Measurements from ENCODE around the gene RARB.
A peak's percentile ranks its signal among the peaks of the same experiment; 100 is the strongest.

Gene RARB

DNA sequence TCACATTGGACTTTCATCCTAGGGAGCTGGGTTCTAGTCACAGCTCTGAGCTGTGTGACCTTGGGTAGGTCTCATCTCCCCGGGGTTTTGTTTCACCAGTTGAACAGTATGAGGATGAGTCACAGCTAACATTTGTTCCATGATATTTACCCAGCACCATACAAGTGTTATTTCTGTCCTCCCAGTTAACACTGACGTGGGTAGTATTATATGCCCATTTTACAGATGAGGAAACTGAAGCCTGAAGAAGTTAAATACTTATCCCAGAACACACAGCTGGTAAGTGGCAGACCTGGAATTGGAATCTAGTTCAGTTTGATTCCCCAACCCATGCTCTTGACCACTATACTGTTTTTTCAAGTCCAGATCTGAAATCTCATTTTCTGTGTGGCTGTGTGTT lies 908 bp upstream of the RARB start (continued):
- TF ChIP-seq, protein P1, sequence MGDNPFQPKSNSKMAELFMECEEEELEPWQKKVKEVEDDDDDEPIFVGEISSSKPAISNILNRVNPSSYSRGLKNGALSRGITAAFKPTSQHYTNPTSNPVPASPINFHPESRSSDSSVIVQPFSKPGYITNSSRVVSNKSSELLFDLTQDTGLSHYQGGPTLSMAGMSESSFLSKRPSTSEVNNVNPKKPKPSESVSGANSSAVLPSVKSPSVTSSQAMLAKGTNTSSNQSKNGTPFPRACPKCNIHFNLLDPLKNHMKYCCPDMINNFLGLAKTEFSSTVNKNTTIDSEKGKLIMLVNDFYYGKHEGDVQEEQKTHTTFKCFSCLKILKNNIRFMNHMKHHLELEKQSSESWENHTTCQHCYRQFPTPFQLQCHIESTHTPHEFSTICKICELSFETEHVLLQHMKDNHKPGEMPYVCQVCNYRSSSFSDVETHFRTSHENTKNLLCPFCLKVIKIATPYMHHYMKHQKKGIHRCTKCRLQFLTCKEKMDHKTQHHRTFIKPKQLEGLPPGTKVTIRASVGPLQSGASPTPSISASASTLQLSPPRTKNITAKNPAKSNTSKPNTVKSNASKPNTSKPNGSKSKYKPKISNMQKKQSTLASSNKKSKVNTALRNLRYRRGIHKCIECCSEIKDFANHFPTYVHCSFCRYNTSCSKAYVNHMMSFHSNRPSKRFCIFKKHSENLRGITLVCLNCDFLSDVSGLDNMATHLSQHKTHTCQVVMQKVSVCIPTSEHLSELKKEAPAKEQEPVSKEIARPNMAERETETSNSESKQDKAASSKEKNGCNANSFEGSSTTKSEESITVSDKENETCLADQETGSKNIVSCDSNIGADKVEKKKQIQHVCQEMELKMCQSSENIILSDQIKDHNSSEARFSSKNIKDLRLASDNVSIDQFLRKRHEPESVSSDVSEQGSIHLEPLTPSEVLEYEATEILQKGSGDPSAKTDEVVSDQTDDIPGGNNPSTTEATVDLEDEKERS (tag by site-specific recombination; IDR thresholded peaks at IDR 0.05): no peak
- TF ChIP-seq ZNF521 (tag by site-specific recombination; IDR thresholded peaks at IDR 0.05): no peak

DNA sequence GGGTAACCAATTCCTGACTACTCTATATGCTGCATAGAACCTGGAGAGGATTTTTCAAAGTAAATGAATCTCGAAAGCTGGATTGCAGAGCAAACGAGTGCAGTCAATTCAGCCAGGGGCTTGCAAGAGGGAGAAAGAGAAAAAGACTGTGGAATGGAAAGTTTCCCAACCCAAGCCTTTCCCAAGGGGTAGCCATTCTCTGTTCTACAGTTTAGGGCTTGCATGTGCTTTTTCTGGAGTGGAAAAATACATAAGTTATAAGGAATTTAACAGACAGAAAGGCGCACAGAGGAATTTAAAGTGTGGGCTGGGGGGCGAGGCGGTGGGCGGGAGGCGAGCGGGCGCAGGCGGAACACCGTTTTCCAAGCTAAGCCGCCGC lies 511 bp upstream of the RARB start:
- peak; percentile 27; the same call in 1 of the 2 replicates for TF ChIP-seq KLF9 (tag by site-specific recombination; IDR thresholded peaks at IDR 0.05; ENCODE audit: low read depth)
- TF ChIP-seq ZNF223 (tag by site-specific recombination; IDR thresholded peaks at IDR 0.05): no peak
- peak; percentile 53; the same call in 1 of the 2 replicates for TF ChIP-seq EGR2 (tag by site-specific recombination; IDR thresholded peaks at IDR 0.05; ENCODE audit: low read depth)
- no peak for TF ChIP-seq ZNF37A (tag by site-specific recombination; IDR thresholded peaks at IDR 0.05)
- no peak for TF ChIP-seq ZNF341 (tag by site-specific recombination; IDR thresholded peaks at IDR 0.05; ENCODE audit: low read depth)
- TF ChIP-seq ZFHX2 (tag by site-specific recombination; conservative IDR thresholded peaks at IDR 0.05): peak; percentile 77
- TF ChIP-seq MYNN (tag by site-specific recombination; IDR thresholded peaks at IDR 0.05; ENCODE audit: borderline replicate concordance): no peak
- TF ChIP-seq PATZ1 (tag by site-specific recombination; IDR thresholded peaks at IDR 0.05): peak; percentile 40; the same call in 1 of the 2 replicates
- no peaks in the 10 kb centered on the region for H3K36me3 ChIP-seq (ENCODE audit: control insufficient read depth in 2 of 2, insufficient read depth in 1 of 2, low read length in 2 of 2)
- H3K9me3 ChIP-seq (ENCODE audit: control insufficient read depth, insufficient read depth, low read depth, low read length): no peaks in the 10 kb centered on the region
- H3K4me3 ChIP-seq (ENCODE audit: low read depth, low read length): peak overlapping the region; percentile 56
- ChIA-PET POLR2A (interaction anchor here (0.7 to 1.1 kb wide), 4 partner anchors 21 to 394 kb away, joined by 4 to 6 read pairs (median 4); no protein-coding TSS in a partner anchor), CTCF (interaction anchor here (0.7 to 1.5 kb wide), 2 partner anchors 14 to 165 kb away, joined by 3 to 12 read pairs; no protein-coding TSS in a partner anchor)
- H3K4me1 ChIP-seq (ENCODE audit: control insufficient read depth, insufficient read depth, low read length): peaks cover 10% of the 10 kb centered on the region
- peak overlapping the region; percentile 98 for H3K27ac ChIP-seq (ENCODE audit: extremely low read depth, low read depth, low read length)

GRCh38 chr3:25428789-25429335 lies 799 bp downstream of the RARB start:
- ChIA-PET CTCF (interaction anchor here (1.5 kb wide), 1 partner anchor 13 kb away, joined by 12 read pairs; no protein-coding TSS in a partner anchor), POLR2A (no interaction called here)
- Histone ChIP-seq H3K4me3 (ENCODE audit: low read depth, low read length) (peak overlapping the region; percentile 56), H3K27ac (ENCODE audit: extremely low read depth, low read depth, low read length) (peak overlapping the region; percentile 98), H3K9me3 (ENCODE audit: control insufficient read depth, insufficient read depth, low read depth, low read length) (no peaks in the 10 kb centered on the region), H3K4me1 (ENCODE audit: control insufficient read depth, insufficient read depth, low read length) (peaks cover 12% of the 10 kb centered on the region), H3K36me3 (ENCODE audit: control insufficient read depth in 2 of 2, insufficient read depth in 1 of 2, low read length in 2 of 2) (no peaks in the 10 kb centered on the region)
- TF ChIP-seq, protein P2, sequence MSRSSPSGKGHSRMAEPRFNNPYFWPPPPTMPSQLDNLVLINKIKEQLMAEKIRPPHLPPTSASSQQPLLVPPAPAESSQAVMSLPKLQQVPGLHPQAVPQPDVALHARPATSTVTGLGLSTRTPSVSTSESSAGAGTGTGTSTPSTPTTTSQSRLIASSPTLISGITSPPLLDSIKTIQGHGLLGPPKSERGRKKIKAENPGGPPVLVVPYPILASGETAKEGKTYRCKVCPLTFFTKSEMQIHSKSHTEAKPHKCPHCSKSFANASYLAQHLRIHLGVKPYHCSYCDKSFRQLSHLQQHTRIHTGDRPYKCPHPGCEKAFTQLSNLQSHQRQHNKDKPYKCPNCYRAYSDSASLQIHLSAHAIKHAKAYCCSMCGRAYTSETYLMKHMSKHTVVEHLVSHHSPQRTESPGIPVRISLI (tag by site-specific recombination; IDR thresholded peaks at IDR 0.05): peak; percentile 56
- TF ChIP-seq PRDM1 (tag by site-specific recombination; IDR thresholded peaks at IDR 0.05): no peak
